GM12878 (cell line): ENCODE measurements around the gene DYNC1H1. TPM values are rescaled to one million over a fixed set of nuclear protein-coding genes. Genes with fewer than 3 reads are reported as not detected.

ENCODE experiments used
- ATAC-seq: fragments of 200-7000 bp; cut with Tn5 transposase; 3 replicates; pipeline ENCODE4 v1.9.1; 2020; ENCODE audit warnings: mild to moderate bottlenecking, moderate library complexity
- BruUV-seq: library from RNA; stranded (reverse); fragments of 400-500 nt; replicated peaks from 2 replicates; lab custom pipeline; 2021; lab: Mats Ljungman, UMichigan
- CTCF ChIA-PET: fragments of 300-600 bp; sonication (Branson Sonifier 250); formaldehyde crosslinking; extraction: SDS; loops from one replicate; lab custom pipeline; 2021; ENCODE audit warnings: inconsistent platforms; lab: Yijun Ruan, JAX
- POLR2A ChIA-PET: fragments of 350-600 bp; formaldehyde crosslinking; extraction: SDS; loops from one replicate; lab custom pipeline; 2021; ENCODE audit warnings: inconsistent platforms; lab: Charles Lee
- RAD21 ChIA-PET: fragments of 300-600 bp; sonication (Branson Sonifier 250); formaldehyde crosslinking; loops from one replicate; lab custom pipeline; 2023; ENCODE audit warnings: antibody characterized with exemption; ENCODE audit not compliant: unreplicated experiment; lab: Charles Lee
- SMC1A ChIA-PET: fragments of 300-600 bp; sonication (Branson Sonifier 250); formaldehyde crosslinking; loops from one replicate; lab custom pipeline; 2023; ENCODE audit not compliant: unreplicated experiment, uncharacterized antibody; lab: Charles Lee
- DNase-seq: peaks from one replicate; pipeline ENCODE4 v3.0.0-alpha.2; 2011; ENCODE audit warnings: low read depth, low spot score
- FAIRE-seq: peaks from 3 replicates; lab custom pipeline; 2011; peaks lifted over from hg19 to GRCh38; lab: Jason Lieb, UNC
- H2AFZ ChIP-seq: 2 replicates; pipeline ENCODE4 v1.6.0; 2011; ENCODE audit warnings: low read depth, low read length, control low read depth; ENCODE audit not compliant: control insufficient read depth
- H3K27ac ChIP-seq: 2 replicates; pipeline ENCODE4 v1.5.1; 2011; ENCODE audit warnings: control low read depth; ENCODE audit not compliant: control insufficient read depth, insufficient read depth
- H3K27me3 ChIP-seq, 2 experiments: replicated peaks in 1 of 2; 2 replicates each; pipeline versions ENCODE4 v1.6.0 to v1.6.1; 2011; ENCODE audit warnings: low read length in 1 of 2; ENCODE audit not compliant: control insufficient read depth in 2 of 2, insufficient read depth in 2 of 2
- H3K36me3 ChIP-seq, 2 experiments: 2 replicates each; pipeline ENCODE4 v1.5.1; 2011; ENCODE audit warnings: low read length in 1 of 2; ENCODE audit not compliant: control insufficient read depth in 2 of 2, insufficient read depth in 2 of 2
- H3K4me1 ChIP-seq: 2 replicates; pipeline ENCODE4 v1.6.1; 2011; ENCODE audit warnings: mild to moderate bottlenecking, low read length, moderate library complexity, mixed read lengths; ENCODE audit not compliant: control insufficient read depth, insufficient read depth
- H3K4me2 ChIP-seq: 2 replicates; pipeline ENCODE4 v1.6.0; 2011; ENCODE audit warnings: control low read depth; ENCODE audit not compliant: control insufficient read depth, insufficient read depth
- H3K4me3 ChIP-seq: fragments of 200-600 bp; sonication (generic); 2 replicates; pipeline ENCODE4 v1.5.1; 2016
- H3K79me2 ChIP-seq: 2 replicates; pipeline ENCODE4 v1.6.0; 2011; ENCODE audit warnings: low read length; ENCODE audit not compliant: control insufficient read depth, insufficient read depth
- H3K9ac ChIP-seq: 2 replicates; pipeline ENCODE4 v1.8.0; 2011; ENCODE audit warnings: low read length, control low read depth, mixed read lengths; ENCODE audit not compliant: control insufficient read depth, insufficient read depth
- H3K9me3 ChIP-seq: replicated peaks from 3 replicates; pipeline ENCODE4 v1.5.1; 2011; ENCODE audit warnings: mild to moderate bottlenecking, low read length; ENCODE audit not compliant: control insufficient read depth, insufficient read depth
- H4K20me1 ChIP-seq: 2 replicates; pipeline ENCODE4 v1.6.0; 2011; ENCODE audit not compliant: control insufficient read depth, insufficient read depth
- POLR2AphosphoS2 ChIP-seq: IDR thresholded peaks from 2 replicates; pipeline ENCODE4 v1.6.1; 2011; ENCODE audit warnings: low read depth, mild to moderate bottlenecking, low read length, improper control_type of control experiment, moderate library complexity
- whole genome bisulfite sequencing: methylation state at CpG from one replicate; pipeline ENCODE4 v1.1.6; 2016; ENCODE audit warnings: low lambda C conversion rate; ENCODE audit not compliant: insufficient replicate concordance, insufficient coverage; ENCODE audit errors: missing lambda C conversion rate; 5-methylcytosine and 5-hydroxymethylcytosine counted together
- in situ Hi-C: fragments of 300-500 bp; cut with MboI; formaldehyde crosslinking; loops from 9 replicates; pipeline ENCODE4 v1.14.3; 2018; ENCODE audit warnings: mixed read lengths
- intact Hi-C: fragments of 100-400 bp; cut with micrococcal nuclease; formaldehyde crosslinking; loops from one replicate; pipeline ENCODE4 v1.14.2; 2022; ENCODE audit not compliant: unreplicated experiment
- polyA plus RNA-seq, 11 experiments: library from polyadenylated mRNA; depleted of rRNA in 4 of 11; unstranded in 6 of 11; stranded (reverse) in 5 of 11; fragments of >200 nt; fragmentation: Nextera tagmentation in 4 of 11; fragmentation: Illumina TruSeq in 1 of 11; extraction: Ambion mirVana in 4 of 11; extraction: Trizol in 1 of 11; gene quantifications; 1 replicate in 1 of 11; 2 replicates in 10 of 11; pipeline versions ENCODE4 v1.2.1 to v1.2.3, GENCODE V29; 2011 to 2016; ENCODE audit warnings: inconsistent platforms in 2 of 11, missing spikeins in 2 of 11, low read depth in 1 of 11
- total RNA-seq, 4 experiments: library from RNA; depleted of rRNA in 3 of 4; stranded (reverse); fragments of >200 nt in 3 of 4; fragmentation: Illumina TruSeq in 1 of 4; extraction: Trizol in 1 of 4; gene quantifications; 2 replicates each; pipeline versions ENCODE4 v1.2.1 to v1.2.3, GENCODE V29; 2013 to 2021
- TF ChIP-seq, protein P1 (sequence below): fragments of 450-650 bp; IDR thresholded peaks from 2 replicates; pipeline ENCODE4 v1.6.1; 2017; ENCODE audit warnings: mild to moderate bottlenecking, moderate library complexity

Gene DYNC1H1
- total and polyA plus RNA-seq, 10 of the 15 experiments (the other 5 are each of a cell fraction or from before 2014, with no cell fraction given), result 38.4 to 291 (median 111) TPM

DNA sequence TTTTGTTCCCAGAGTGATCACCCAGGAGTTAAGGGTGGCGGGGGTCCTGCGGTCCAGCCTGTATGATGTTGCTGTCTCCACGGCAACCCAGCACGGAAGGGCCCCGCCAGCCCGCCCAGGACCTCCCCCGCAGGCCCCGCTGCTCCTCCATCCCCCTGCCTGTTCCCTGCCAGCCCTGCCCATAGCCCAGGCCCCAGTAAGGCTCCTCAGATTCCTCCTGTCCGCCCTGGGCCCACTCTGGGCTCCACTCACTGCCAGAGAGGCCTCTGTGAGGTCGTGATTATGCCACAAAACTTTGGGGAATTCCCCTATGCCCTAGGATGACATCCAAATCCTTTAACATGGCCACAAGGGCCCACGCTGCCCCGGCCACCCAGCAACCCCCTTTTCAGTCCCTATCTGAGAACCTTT is 101.7 kb downstream of the DYNC1H1 start:
- Histone ChIP-seq H3K79me2 (no peaks in the 10 kb centered on the region), H2AFZ (no peak overlapping the region), H3K9me3 (no peaks in the 10 kb centered on the region; the same call in 2 of the 3 replicates), H3K36me3 (no peaks in the 10 kb centered on the region), H3K27ac (no peak overlapping the region), H3K4me1 (no peaks in the 10 kb centered on the region), H3K27me3 (no peaks in the 10 kb centered on the region), H4K20me1 (no peaks in the 10 kb centered on the region), H3K4me2 (no peak overlapping the region), H3K9ac (no peak overlapping the region)
- WGBS, result 54% methylated on average over 10 of the region's 12 CpGs
- CTCF ChIA-PET, result interaction anchor here (1.0 to 1.1 kb wide), 2 partner anchors 15 to 31 kb away, joined by 3 read pairs; no protein-coding TSS in a partner anchor
- FAIRE-seq, result no peak
- SMC1A ChIA-PET, result no interaction called here
- in situ Hi-C loops, result no loop called here
- POLR2A ChIA-PET, result no interaction called here
- ATAC-seq, result peak; percentile 10; the same call in 2 of the 3 replicates
- RAD21 ChIA-PET, result no interaction called here
- intact Hi-C loops, result no loop called here
- TF ChIP-seq POLR2AphosphoS2, result no peak
- TF ChIP-seq, protein P1, sequence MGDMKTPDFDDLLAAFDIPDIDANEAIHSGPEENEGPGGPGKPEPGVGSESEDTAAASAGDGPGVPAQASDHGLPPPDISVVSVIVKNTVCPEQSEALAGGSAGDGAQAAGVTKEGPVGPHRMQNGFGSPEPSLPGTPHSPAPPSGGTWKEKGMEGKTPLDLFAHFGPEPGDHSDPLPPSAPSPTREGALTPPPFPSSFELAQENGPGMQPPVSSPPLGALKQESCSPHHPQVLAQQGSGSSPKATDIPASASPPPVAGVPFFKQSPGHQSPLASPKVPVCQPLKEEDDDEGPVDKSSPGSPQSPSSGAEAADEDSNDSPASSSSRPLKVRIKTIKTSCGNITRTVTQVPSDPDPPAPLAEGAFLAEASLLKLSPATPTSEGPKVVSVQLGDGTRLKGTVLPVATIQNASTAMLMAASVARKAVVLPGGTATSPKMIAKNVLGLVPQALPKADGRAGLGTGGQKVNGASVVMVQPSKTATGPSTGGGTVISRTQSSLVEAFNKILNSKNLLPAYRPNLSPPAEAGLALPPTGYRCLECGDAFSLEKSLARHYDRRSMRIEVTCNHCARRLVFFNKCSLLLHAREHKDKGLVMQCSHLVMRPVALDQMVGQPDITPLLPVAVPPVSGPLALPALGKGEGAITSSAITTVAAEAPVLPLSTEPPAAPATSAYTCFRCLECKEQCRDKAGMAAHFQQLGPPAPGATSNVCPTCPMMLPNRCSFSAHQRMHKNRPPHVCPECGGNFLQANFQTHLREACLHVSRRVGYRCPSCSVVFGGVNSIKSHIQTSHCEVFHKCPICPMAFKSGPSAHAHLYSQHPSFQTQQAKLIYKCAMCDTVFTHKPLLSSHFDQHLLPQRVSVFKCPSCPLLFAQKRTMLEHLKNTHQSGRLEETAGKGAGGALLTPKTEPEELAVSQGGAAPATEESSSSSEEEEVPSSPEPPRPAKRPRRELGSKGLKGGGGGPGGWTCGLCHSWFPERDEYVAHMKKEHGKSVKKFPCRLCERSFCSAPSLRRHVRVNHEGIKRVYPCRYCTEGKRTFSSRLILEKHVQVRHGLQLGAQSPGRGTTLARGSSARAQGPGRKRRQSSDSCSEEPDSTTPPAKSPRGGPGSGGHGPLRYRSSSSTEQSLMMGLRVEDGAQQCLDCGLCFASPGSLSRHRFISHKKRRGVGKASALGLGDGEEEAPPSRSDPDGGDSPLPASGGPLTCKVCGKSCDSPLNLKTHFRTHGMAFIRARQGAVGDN, result no peak
- TF ChIP-seq, all 136 proteins: peak for 0
- BruUV-seq, result no TSS peak
- DNase-seq, result no peak
- no peak overlapping the region for H3K4me3 ChIP-seq
